Mesenchymal stem cell (in vitro differentiated cells and primary cell): ENCODE data around the gene TENM4.
A peak's percentile ranks its signal among the peaks of the same experiment; 100 is the strongest.

ENCODE experiments used
- DNase-seq: peaks from one replicate; pipeline ENCODE4 v3.0.0-alpha.2; 2013
- H2AFZ ChIP-seq: one replicate; pipeline ENCODE4 v1.6.1; 2013; ENCODE audit warnings: low read depth, mild to moderate bottlenecking, control low read depth, inconsistent platforms, low read length, moderate library complexity
- H2AK5ac ChIP-seq: 2 replicates; pipeline ENCODE4 v1.6.1; 2013; ENCODE audit warnings: low read length, moderate library complexity, mild to moderate bottlenecking, inconsistent platforms; ENCODE audit not compliant: severe bottlenecking
- H2BK120ac ChIP-seq: one replicate; pipeline ENCODE4 v1.6.1; 2013; ENCODE audit warnings: low read depth, mild to moderate bottlenecking, inconsistent platforms, low read length, moderate library complexity
- H2BK12ac ChIP-seq, 2 experiments: one replicate each; pipeline ENCODE4 v1.6.1; 2013; ENCODE audit warnings: inconsistent platforms in 2 of 2, low read length in 2 of 2, mild to moderate bottlenecking in 2 of 2, moderate library complexity in 2 of 2, control low read depth in 1 of 2
- H2BK15ac ChIP-seq: one replicate; pipeline ENCODE4 v1.6.1; 2013; ENCODE audit warnings: mild to moderate bottlenecking, low read depth, inconsistent platforms; ENCODE audit not compliant: poor library complexity, severe bottlenecking
- H2BK5ac ChIP-seq: 2 replicates; pipeline ENCODE4 v1.6.1; 2013; ENCODE audit warnings: low read depth, mild to moderate bottlenecking, low read length, control low read depth, inconsistent platforms; ENCODE audit not compliant: poor library complexity, severe bottlenecking
- H3K14ac ChIP-seq, 2 experiments: one replicate each; pipeline ENCODE4 v1.6.1; 2013; ENCODE audit warnings: inconsistent platforms in 2 of 2, low read length in 2 of 2, control low read depth in 1 of 2, mild to moderate bottlenecking in 1 of 2, moderate library complexity in 1 of 2
- H3K18ac ChIP-seq, 2 experiments: one replicate each; pipeline ENCODE4 v1.6.1; 2013; ENCODE audit warnings: inconsistent platforms in 2 of 2, low read length in 2 of 2, control low read depth in 1 of 2, low read depth in 1 of 2, mild to moderate bottlenecking in 1 of 2
- H3K23ac ChIP-seq, 2 experiments: one replicate each; pipeline ENCODE4 v1.6.1; 2013; ENCODE audit warnings: inconsistent platforms in 2 of 2, low read length in 2 of 2, mild to moderate bottlenecking in 2 of 2, moderate library complexity in 2 of 2, control low read depth in 1 of 2
- H3K27ac ChIP-seq: 2 replicates; pipeline ENCODE4 v1.5.1; 2013; ENCODE audit warnings: mild to moderate bottlenecking, moderate library complexity, low read length, control low read depth, inconsistent platforms; ENCODE audit not compliant: poor library complexity, severe bottlenecking
- H3K27me3 ChIP-seq, 2 experiments: 2 replicates each; pipeline versions ENCODE4 v1.6.1 to v1.7.0; 2013; ENCODE audit warnings: low read length in 2 of 2, mild to moderate bottlenecking in 2 of 2, moderate library complexity in 2 of 2, control low read depth in 1 of 2, inconsistent platforms in 1 of 2; ENCODE audit not compliant: control insufficient read depth in 1 of 2, insufficient read depth in 1 of 2
- H3K36me3 ChIP-seq, 2 experiments: 2 replicates each; pipeline versions ENCODE4 v1.6.1 to v1.7.0; 2013; ENCODE audit warnings: low read length in 2 of 2, control low read depth in 1 of 2, inconsistent platforms in 1 of 2, low read depth in 1 of 2, mild to moderate bottlenecking in 1 of 2; ENCODE audit not compliant: insufficient read depth in 2 of 2, control insufficient read depth in 1 of 2
- H3K4ac ChIP-seq, 2 experiments: one replicate each; pipeline ENCODE4 v1.6.1; 2013; ENCODE audit warnings: inconsistent platforms in 2 of 2, low read length in 2 of 2, mild to moderate bottlenecking in 2 of 2, moderate library complexity in 2 of 2, control low read depth in 1 of 2, low read depth in 1 of 2
- H3K4me1 ChIP-seq: 2 replicates; pipeline ENCODE4 v1.6.1; 2013; ENCODE audit warnings: low read depth, low read length, control low read depth; ENCODE audit not compliant: control insufficient read depth, insufficient read depth
- H3K4me2 ChIP-seq: 2 replicates; pipeline ENCODE4 v1.6.1; 2013; ENCODE audit warnings: low read length, mild to moderate bottlenecking, inconsistent platforms; ENCODE audit not compliant: poor library complexity, severe bottlenecking
- H3K4me3 ChIP-seq, 2 experiments: 2 replicates each; pipeline versions ENCODE4 v1.5.1 to v1.7.0; 2013; ENCODE audit warnings: low read length in 2 of 2, mild to moderate bottlenecking in 2 of 2, control low read depth in 1 of 2, low read depth in 1 of 2; ENCODE audit not compliant: insufficient read depth in 1 of 2
- H3K79me1 ChIP-seq: replicated peaks from 2 replicates; pipeline ENCODE4 v1.6.1; 2013; ENCODE audit warnings: mild to moderate bottlenecking, control low read depth, low read length, inconsistent platforms; ENCODE audit not compliant: poor library complexity, severe bottlenecking
- H3K9ac ChIP-seq: 2 replicates; pipeline ENCODE4 v1.7.0; 2013; ENCODE audit warnings: mild to moderate bottlenecking, low read length, moderate library complexity
- H3K9me3 ChIP-seq: 2 replicates; pipeline ENCODE4 v1.7.0; 2013; ENCODE audit warnings: mild to moderate bottlenecking, low read length; ENCODE audit not compliant: control insufficient read depth
- H4K8ac ChIP-seq: one replicate; pipeline ENCODE4 v1.6.1; 2013; ENCODE audit warnings: inconsistent platforms, mild to moderate bottlenecking, low read length, moderate library complexity
- H4K91ac ChIP-seq: one replicate; pipeline ENCODE4 v1.6.1; 2013; ENCODE audit warnings: mild to moderate bottlenecking, low read length, inconsistent platforms
- WGBS: methylation state at CpG from one replicate; pipeline ENCODE4 v1.1.7; 2013; ENCODE audit warnings: mixed read lengths; 5-methylcytosine and 5-hydroxymethylcytosine counted together

Gene TENM4

GRCh38 chr11:79198898-79199250, 242.0 kb downstream of the TENM4 start:
- Histone ChIP-seq H2BK120ac (no peak overlapping the region), H2BK5ac (no peak overlapping the region), H3K4me1 (peaks cover 2% of the 10 kb centered on the region), H3K18ac (no peak overlapping the region), H3K36me3 (no peaks in the 10 kb centered on the region), H3K9me3 (peaks cover 3% of the 10 kb centered on the region), H3K23ac (no peak overlapping the region), H2AK5ac (no peak overlapping the region), H3K4ac (no peak overlapping the region), H3K9ac (no peak overlapping the region), H3K4me2 (no peak overlapping the region), H3K14ac (no peak overlapping the region), H4K91ac (no peak overlapping the region), H3K27me3 (peaks cover 0 to 4% of the 10 kb centered on the region in 2 experiments), H3K79me1 (no peaks in the 10 kb centered on the region), H2BK15ac (no peak overlapping the region), H4K8ac (no peak overlapping the region), H3K4me3 (no peak overlapping the region), H3K27ac (no peak overlapping the region), H2BK12ac (no peak overlapping the region), H2AFZ (no peak overlapping the region)
- DNase-seq, result peak; percentile 12
- 63% methylated on average over 3 of the region's 3 CpGs for WGBS

- H4K8ac ChIP-seq, result no peak overlapping the region
- no peak overlapping the region for H3K4me3 ChIP-seq
- no peak overlapping the region for H2BK120ac ChIP-seq
- H4K91ac ChIP-seq, result no peak overlapping the region
- no peak overlapping the region for H3K4ac ChIP-seq
- H2AFZ ChIP-seq, result no peak overlapping the region
- no peaks in the 10 kb centered on the region for H3K79me1 ChIP-seq
- no peak overlapping the region for H3K18ac ChIP-seq
- H3K9ac ChIP-seq, result no peak overlapping the region
- no peak overlapping the region for H3K23ac ChIP-seq
- no peaks in the 10 kb centered on the region for H3K36me3 ChIP-seq
- no peak overlapping the region for H2BK12ac ChIP-seq
- no peak overlapping the region for H2BK15ac ChIP-seq
- no peak overlapping the region for H2BK5ac ChIP-seq
- DNase-seq, result no peak
- no peak overlapping the region for H3K27ac ChIP-seq
- H3K4me2 ChIP-seq, result no peak overlapping the region
- H2AK5ac ChIP-seq, result no peak overlapping the region
- peaks cover 0 to 4% of the 10 kb centered on the region in 2 experiments for H3K27me3 ChIP-seq
- 88% methylated on average over 7 of the region's 7 CpGs for WGBS
- H3K9me3 ChIP-seq, result peaks cover 3% of the 10 kb centered on the region
- H3K4me1 ChIP-seq, result peaks cover 2% of the 10 kb centered on the region
- H3K14ac ChIP-seq, result peak overlapping the region in 1 of 2 experiments; percentile 21
These were observed 242.5 kb downstream of the TENM4 start for GRCh38 chr11:79198203-79198897.

- Histone ChIP-seq H2BK120ac (no peak overlapping the region), H2AFZ (no peak overlapping the region), H2AK5ac (no peak overlapping the region), H3K4me2 (no peak overlapping the region), H3K23ac (no peak overlapping the region), H3K27ac (no peak overlapping the region), H3K9me3 (peaks cover 3% of the 10 kb centered on the region), H2BK12ac (no peak overlapping the region), H3K4ac (no peak overlapping the region), H2BK15ac (no peak overlapping the region), H3K14ac (no peak overlapping the region), H3K18ac (no peak overlapping the region), H4K91ac (no peak overlapping the region), H3K79me1 (no peaks in the 10 kb centered on the region), H4K8ac (no peak overlapping the region), H3K4me1 (peaks cover 2% of the 10 kb centered on the region), H3K9ac (no peak overlapping the region), H3K4me3 (no peak overlapping the region), H3K36me3 (no peaks in the 10 kb centered on the region), H2BK5ac (no peak overlapping the region), H3K27me3 (no peaks in the 10 kb centered on the region)
- WGBS, result 74% methylated on average over 4 of the region's 4 CpGs
- DNase-seq, result no peak
These were observed 243.9 kb downstream of the TENM4 start for GRCh38 chr11:79196950-79197349.

DNA sequence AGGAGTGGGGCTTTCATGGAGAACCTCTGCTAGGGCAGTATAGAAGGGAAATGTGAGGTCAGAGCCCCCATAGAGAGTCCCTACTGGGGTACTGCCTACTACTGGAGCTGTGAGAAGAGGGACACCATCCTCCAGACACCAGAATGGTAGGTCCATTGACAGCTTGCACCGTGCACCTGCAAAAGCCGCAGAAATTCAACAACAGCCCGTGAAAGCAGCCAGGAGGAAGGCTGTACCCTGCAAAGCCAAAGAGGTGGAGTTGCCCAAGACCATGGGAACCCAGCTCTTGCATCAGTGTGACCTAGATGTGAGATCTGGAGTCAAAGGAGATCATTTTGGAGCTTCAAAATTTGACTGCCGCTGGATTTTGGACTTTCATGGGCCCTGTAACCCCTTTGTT, 245.6 kb downstream of the TENM4 start:
- Histone ChIP-seq H3K27me3 (no peaks in the 10 kb centered on the region), H3K4me3 (no peak overlapping the region), H3K23ac (no peak overlapping the region), H2BK12ac (no peak overlapping the region), H3K36me3 (no peaks in the 10 kb centered on the region), H2BK120ac (no peak overlapping the region), H3K4me1 (peaks cover 2% of the 10 kb centered on the region), H2AFZ (no peak overlapping the region), H3K18ac (no peak overlapping the region), H4K91ac (no peak overlapping the region), H2BK15ac (no peak overlapping the region), H3K9me3 (no peaks in the 10 kb centered on the region), H3K79me1 (no peaks in the 10 kb centered on the region), H3K27ac (no peak overlapping the region), H3K14ac (no peak overlapping the region), H3K9ac (no peak overlapping the region), H3K4me2 (no peak overlapping the region), H2BK5ac (no peak overlapping the region), H2AK5ac (no peak overlapping the region), H4K8ac (no peak overlapping the region), H3K4ac (no peak overlapping the region)
- WGBS, result 75% methylated on average over 3 of the region's 4 CpGs
- DNase-seq, result no peak
